ENCODE measurements around the gene SENP1.
A peak's percentile ranks its signal among the peaks of the same experiment; 100 is the strongest.

Gene SENP1

GRCh38 chr12:48110691-48111311 is 4.9 kb upstream of the SENP1 start:
- DNase-seq = no peak

- DNase-seq = no peak
Observed at GRCh38 chr12:48109424-48109823, 3.5 kb upstream of the SENP1 start.

- no peak for DNase-seq
Observed at GRCh38 chr12:48106681-48107613, 1.1 kb upstream of the SENP1 start.

DNA sequence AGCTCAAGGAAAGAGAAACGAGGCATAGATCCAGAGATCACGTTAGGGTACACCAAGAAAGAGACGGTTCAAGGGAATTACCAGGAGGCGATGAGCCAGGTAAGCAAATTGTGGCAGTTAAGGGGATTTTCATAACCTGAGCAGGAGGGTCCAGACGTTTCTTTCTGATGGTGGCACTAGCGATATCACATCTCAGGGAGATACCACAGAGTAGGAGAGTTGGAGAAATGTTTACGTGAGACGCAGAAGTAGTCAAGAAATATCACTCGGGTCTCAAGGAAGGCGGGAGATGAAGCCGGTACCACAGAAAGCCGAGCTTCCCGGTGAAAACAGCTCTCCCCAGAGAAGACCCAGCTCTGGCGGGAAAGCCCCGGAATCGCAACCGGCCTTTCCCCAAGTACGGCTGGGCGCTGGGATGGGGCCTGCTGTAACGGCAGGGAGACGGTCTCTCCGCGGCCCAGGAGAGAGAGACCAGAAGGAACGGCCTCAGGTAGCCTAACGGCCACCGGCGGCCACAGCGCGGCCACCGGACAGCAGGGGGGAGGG is 485 bp downstream of the SENP1 start:
- DNase-seq = no peak

- DNase-seq = no peak
Observed at GRCh38 chr12:48104531-48104930, 1.3 kb downstream of the SENP1 start.

DNA sequence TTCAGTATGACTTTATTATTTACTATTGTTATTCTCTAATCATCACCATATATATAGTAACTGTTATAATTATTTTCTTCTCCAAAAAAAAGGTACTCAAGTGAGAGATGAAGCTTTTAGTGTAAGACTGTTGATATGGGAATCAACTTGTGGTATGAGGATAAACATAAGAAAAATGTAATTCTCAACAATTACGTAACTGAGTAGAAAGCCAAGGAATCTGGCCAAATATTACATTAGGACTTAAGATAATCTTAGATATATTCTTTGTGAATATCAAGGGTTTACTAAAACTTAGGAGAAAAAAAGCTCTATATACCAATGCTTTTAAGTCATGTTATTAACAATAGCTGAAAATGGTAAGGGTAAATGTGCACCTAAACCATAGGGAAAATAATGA is 13.3 kb downstream of the SENP1 start:
- DNase-seq = no peak

GRCh38 chr12:48086327-48086726 is 19.6 kb downstream of the SENP1 start:
- DNase-seq = no peak

DNA sequence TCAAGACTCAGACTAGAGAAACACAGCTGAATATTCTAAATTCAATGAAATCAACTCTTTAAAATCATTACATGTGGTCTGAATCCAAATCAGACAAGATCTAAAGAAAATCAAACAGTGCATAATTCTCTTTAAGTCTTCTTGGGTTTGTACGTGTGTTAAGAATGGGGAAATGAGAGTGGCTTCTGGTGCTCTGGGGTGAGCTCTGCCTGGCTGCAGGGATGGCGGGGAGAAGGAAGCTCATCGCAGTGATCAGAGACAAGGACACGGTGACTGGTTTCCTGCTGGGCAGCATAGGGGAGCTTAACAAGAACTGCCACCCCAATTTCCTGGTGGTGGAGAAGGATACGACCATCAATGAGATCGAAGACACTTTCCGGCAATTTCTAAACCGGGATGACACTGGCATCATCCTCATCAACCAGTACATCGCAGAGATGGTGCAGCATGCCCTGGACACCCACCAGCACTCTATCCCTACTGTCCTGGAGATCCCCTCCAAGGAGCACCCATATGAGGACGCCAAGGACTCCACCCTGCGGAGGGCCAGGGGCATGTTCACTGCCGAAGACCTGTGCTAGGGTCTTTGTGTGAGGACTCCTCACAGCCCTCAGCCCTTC is 20.9 kb downstream of the SENP1 start:
- no peak for DNase-seq

GRCh38 chr12:48084066-48084465 is 21.8 kb downstream of the SENP1 start:
- peak in 1 of 2 donors; percentile 21 for DNase-seq

DNA sequence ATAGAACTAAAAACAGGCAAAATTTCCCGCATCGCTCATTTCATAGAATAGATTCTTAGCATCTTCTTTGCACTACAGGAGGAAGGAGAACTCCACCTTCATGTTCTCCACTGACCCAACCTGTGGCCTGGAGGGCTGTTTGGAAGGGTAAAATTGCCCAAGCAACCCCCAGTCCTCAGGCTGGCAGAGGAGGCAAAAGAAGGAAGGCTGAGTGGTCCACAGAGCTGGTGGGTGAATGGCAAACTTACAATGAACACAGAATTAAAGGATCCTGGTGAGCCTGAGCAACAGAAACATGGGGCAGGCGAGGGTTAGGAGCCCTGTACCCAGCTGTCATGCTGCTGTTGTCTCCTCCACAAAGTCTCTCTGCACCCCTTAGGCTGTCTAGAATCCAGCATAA is 25.1 kb downstream of the SENP1 start:
- no peak for DNase-seq

DNA sequence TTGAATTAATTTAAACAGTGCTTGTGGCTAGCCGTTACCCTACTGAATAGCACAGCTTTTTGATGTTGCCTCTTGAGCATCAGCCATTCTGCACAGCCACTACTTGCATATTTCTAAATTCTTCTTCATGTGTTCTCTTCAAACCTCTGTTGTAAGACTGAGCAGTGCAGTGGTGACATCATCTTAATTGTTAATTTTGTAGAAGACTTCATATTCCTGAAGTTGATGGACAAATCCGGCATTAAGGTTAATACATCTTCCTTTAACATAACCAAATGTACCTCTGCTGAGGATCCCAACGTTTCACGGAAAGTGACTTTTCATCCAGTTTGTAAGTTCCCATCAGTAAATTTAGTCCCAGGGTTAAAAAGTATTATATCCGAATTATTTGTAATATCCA is 25.6 kb downstream of the SENP1 start:
- no peak for DNase-seq

DNA sequence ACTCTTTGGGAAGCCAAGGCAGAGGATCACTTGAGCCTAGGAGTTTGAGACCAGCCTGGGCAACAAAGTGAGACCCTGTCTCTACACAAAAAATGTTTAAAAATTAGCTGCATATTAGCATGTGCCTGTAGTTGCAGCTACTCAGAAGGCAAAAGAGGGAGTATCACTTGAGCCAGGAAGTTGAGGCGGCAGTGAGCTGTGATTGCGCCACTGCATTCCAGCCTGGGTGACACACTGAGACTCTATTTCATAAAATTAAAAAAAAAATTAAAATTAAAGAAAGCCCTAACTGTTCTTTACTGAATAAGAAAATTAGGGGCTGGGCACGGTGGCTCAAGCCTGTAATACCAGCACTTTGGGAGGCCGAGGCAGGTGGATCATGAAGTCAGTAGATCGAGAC is 27.0 kb downstream of the SENP1 start:
- DNase-seq = no peak

- DNase-seq = no peak
Observed at GRCh38 chr12:48077111-48077510, 28.8 kb downstream of the SENP1 start.

DNA sequence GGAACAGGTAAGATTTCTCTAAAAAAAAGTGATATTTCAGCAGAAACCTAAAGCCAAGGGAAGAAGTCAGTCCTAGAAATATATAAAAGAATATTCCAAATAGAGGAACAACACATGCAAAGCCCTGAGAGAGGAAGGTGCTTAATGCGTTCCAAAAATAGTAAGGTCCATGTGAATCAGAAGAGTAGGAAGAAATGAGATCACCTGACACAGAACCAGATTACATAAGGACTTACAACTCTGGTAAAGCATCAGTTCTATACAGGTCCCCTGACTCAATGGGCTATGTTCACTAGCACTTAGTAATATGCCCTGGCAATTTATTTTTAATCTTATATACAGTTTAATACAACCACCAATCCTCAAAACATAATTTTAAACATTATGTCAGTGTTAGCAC is 30.0 kb downstream of the SENP1 start:
- DNase-seq = no peak

GRCh38 chr12:48074266-48074665 is 31.6 kb downstream of the SENP1 start:
- no peak for DNase-seq

DNA sequence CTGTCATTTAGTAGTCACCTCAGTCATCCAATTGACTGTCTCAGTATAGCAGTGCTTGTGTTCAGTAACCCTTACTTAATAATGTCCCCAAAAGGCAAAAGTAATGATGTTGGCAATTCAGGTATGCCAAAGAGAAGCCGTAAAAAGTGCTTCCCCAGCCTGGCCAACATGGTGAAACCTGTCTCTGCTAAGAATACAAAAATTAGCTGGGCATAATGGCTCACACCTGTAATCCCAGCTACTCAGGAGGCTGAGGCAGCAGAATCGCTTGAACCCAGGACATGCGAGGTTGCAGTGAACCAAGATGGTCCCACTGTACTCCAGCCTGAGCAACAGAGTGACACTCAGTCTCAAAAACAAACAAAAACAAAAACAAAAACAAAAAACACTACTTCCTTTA is 33.6 kb downstream of the SENP1 start:
- DNase-seq = no peak

- no peak for DNase-seq
Observed at GRCh38 chr12:48071808-48072207, 34.1 kb downstream of the SENP1 start.

GRCh38 chr12:48070731-48071130 is 35.1 kb downstream of the SENP1 start:
- DNase-seq = no peak

GRCh38 chr12:48070033-48070432 is 35.8 kb downstream of the SENP1 start:
- DNase-seq = no peak

DNA sequence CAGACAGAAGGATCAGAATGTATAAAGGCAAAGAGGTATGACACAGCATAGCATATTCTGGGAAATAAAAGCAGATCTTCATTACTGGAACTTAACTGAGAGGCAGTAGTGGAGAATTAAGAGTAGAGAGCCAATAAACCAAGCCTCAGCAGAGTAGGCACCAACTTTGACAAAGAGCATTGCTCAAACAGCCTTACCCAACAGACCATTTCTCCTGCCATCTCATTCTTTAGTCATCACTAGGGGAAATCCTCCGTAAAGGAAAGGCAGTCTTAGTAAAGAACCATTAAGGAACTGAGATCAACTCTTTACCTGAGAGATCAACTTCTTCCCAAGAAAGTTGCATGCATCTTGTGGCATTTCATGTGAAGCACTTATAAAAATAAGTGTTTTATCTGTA is 36.6 kb downstream of the SENP1 start:
- no peak for DNase-seq

- DNase-seq = no peak
Observed at GRCh38 chr12:48068457-48068856, 37.4 kb downstream of the SENP1 start.

- no peak for DNase-seq
Observed at GRCh38 chr12:48067250-48067938, 38.5 kb downstream of the SENP1 start.

GRCh38 chr12:48065041-48065440 is 40.8 kb downstream of the SENP1 start:
- DNase-seq = no peak
